Stimulated activated CD8-positive, alpha-beta memory T cell treated with anti-CD3 and anti-CD28 coated beads, Interleukin-12 subunit alpha, Interleukin-12 subunit beta, amount 100 ng/mL, for 4 hours (primary cell): ENCODE data around the gene NT5C2.
A peak's percentile ranks its signal among the peaks of the same experiment; 100 is the strongest.
"Not testable (repeated sequence)": the region's sequence is repeated elsewhere in the genome, so short reads cannot be mapped to it uniquely, and the experiment has no call there.

Experiments used
- DNase-seq: peaks from one replicate; pipeline ENCODE4 v3.0.0-alpha.2; 2020; ENCODE audit warnings: low read depth

Gene NT5C2

GRCh38 chr10:103083977-103084320 lies 109.1 kb downstream of the NT5C2 start:
- no peak for DNase-seq

DNA sequence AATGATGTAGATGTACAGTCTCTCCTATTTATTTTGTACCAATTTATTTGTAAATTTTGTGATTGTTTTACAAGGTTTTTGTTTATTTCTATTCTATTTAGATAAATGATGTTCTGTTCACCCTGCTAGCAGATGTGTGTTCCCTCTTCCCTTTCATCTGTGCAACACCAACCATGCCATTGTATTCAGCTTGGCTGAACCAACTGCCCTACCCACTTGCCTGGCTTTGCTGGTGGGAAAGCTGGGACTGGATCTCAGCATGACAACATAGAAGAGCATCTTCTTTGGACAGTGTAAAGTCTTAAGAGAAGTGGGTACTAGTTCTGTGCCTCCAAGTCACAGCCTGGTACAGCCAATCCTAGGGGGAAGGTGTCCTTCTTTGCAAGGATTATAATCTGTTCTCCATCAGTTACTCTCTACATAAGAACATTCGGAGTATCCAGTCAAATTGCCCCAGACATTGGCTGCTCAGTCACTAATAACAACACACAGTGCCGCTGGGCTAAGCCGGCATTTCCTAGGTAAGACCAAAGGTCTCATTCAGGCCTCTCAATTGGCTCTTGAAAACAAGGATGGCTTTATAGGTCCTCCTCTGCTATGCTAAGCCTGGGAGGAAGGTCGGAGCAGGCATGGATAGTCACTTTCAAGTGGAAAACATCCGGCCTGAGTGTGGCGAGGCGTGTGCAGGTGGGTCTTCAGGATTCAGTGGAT lies 109.7 kb downstream of the NT5C2 start:
- DNase-seq: no peak

DNA sequence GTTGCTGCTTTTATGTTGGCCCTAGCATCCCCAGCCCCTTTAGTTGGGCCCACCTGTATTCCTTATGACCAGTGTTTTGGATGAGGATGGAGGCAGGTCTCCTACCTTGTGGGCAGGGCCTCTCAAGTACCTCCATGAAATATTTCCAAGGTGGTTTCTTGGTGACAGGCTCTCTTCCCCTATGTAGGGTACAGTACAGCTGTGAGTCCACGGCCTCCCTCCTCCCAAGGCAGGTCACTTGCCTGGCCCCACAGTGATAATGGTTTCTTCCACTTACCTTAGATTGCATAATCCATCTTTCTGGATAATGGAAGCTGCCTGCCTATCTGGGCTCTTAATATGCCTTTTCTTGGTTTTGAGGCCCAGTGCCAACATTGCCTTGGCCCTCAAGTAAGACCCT lies 110.4 kb downstream of the NT5C2 start:
- no peak for DNase-seq

DNA sequence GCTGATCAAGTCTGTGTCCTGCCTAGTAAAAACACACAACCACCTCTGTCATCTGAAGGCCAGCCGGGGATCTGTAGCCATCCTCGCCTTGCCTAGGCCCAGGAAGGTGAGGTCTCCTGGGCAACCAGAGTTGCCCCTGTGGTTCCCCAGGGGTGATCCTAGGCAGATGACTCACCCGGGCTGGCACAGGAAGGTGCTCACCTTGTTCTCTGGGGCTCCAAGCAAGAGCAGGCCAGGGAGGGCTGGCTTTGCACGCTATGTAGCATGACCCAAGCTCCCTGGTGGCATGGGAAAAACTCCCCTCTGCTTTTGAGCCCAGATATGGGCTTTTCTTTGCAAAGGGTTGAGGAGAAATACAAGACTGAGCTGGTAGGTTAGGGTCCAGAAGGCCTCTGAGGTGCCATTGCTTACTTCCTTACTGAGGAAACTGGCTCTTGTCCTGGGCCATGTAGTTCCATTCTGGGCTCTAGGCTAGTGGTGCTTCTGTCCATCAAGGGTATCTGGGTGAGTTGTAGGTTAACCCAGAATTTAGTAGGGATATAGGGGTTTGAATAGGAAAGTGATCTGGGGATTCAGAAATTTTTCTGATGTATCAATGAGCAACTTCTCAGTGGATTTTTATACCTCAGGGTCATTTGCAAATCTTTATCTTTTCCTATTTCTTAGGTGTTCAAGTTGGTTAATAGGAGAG lies 112.0 kb downstream of the NT5C2 start:
- DNase-seq: no peak

DNA sequence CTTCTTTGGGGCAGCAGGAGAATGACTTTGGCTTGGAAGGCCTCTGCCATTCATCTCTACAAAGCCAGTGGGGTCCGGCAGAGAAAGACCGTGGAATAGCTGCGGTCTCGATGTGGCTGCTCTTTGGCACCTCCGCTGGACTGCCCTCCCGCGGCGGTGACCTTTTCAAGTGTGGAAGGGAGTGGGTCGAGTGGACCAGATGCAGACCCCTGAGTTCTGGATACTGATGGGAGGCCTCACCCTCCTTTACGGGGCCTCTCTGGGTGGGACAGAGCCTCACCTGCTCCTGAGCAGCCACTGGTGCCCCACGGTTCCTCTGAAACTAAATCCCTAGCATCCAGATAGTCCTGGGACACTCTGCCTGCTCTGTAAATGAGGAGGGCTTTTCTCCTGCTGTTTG lies 113.1 kb downstream of the NT5C2 start:
- no peak for DNase-seq

DNA sequence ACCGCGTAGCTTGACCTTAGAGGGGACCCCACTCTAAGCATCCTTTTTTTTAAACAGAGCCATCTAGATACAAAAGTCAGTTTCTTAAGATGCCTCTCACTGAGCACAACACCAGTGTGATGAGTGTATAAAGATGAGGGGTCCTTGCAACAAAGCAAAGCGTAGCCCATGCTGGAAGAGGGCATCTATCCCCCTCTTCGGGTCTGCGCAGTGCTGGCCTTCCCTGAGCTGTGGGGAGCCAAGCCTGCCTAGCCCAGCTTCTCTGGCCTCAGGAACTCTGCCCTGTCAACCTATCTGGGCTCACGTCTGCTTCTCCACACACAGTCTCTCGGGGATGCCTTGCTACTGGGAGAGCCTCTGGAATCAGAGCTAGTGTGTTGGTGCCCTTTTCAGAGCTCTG lies 114.0 kb downstream of the NT5C2 start:
- no peak for DNase-seq

- no peak for DNase-seq
Measured at GRCh38 chr10:103078676-103079075, 114.4 kb downstream of the NT5C2 start.

- DNase-seq: no peak
Measured at GRCh38 chr10:103078309-103078615, 114.8 kb downstream of the NT5C2 start.

- no peak for DNase-seq
Measured at GRCh38 chr10:103077491-103078308, 115.4 kb downstream of the NT5C2 start.

DNA sequence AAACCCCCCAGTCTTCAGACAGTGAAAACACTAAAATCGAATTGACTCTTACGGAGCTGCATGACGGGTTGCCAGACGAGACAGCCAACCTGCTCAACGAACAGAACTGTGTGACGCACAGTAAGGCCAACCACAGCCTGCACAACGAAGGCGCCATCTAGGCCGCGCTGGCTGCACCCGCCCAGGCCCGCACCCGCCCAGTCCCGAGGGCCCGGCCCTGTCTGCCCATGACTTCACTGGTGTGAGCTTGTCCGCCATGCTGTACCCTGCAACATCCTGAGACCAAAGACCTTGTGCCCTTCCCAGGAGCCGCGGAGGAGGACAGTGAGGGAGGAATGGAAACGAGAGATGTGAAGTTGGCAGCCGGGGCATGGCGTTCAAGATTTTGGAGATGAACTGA lies 116.1 kb downstream of the NT5C2 start:
- DNase-seq: no peak

- no peak for DNase-seq
Measured at GRCh38 chr10:103072891-103073290, 120.2 kb downstream of the NT5C2 start.

- no peak for DNase-seq
Measured at GRCh38 chr10:103072276-103072675, 120.8 kb downstream of the NT5C2 start.

GRCh38 chr10:103069453-103070331 lies 123.4 kb downstream of the NT5C2 start:
- peak; percentile 13 for DNase-seq

DNA sequence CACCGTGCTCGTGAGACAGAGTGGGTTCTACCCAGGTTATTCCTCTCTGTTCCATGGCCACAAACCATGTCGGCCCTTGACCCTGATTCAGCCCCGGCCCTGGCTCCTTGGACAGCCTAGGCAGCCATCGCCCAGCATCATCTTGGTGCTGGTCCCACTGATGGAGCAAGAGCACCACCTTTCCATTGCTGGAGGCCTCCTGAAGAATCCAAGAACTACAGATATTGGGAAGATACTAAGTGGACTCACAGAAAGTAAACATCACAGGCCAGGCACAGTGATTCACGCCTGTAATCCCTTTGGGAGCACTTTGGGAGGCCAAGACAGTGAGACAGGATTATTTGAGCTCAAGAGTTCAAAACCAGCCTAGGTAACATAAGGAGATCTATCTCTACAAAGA lies 125.1 kb downstream of the NT5C2 start:
- no peak for DNase-seq

GRCh38 chr10:103067484-103067883 lies 125.6 kb downstream of the NT5C2 start:
- no peak for DNase-seq

- DNase-seq: not testable (repeated sequence)
Measured at GRCh38 chr10:103067099-103067477, 126.0 kb downstream of the NT5C2 start.

DNA sequence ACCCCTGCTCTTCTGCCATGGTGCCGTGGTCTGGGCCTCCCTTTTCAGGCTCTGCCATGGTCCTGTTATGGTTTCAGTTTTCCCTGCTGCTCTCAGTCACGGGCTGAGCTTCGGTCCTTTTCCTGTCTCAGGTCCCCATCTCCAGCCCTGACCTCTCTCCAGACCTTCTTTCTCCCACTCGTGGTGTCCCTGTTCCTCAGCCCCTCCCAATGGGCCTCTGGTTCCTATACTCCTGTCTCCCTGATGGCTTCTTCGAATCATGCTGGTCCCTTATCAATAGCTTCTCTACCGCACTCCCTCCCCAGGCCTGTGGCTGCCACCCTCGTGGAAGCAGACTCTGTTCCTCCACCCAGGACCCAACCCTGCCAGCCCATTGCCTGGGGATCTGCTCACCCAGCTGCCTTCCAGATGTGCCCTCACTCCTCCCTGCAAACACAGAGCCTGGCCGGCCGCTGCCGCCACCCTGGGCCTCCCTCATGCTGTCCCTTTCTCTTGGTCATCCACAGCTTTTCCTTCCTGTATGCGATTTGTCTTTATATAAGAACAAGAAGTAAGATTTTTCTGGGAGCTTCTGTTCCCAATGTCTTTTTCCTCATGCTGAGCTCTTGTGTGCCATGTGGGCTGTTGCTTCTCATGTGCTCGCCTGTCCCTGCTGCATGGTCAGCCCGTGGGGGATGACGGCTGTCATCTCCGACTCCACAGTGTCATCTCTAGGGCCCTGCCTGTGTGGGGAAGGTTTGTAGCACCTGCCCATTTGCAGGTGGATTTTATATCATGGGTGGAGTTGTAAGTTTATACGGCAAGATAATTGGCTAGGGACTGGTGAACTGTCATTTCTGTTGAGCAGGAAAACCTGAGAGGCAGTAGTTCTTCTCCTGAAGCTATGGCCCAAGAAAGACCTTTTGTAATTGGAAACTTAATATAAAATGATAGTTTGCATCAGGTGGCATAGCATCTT lies 126.7 kb downstream of the NT5C2 start:
- no peak for DNase-seq

GRCh38 chr10:103064956-103065355 lies 128.1 kb downstream of the NT5C2 start:
- no peak for DNase-seq

- no peak for DNase-seq
Measured at GRCh38 chr10:103062854-103063590, 130.1 kb downstream of the NT5C2 start.

DNA sequence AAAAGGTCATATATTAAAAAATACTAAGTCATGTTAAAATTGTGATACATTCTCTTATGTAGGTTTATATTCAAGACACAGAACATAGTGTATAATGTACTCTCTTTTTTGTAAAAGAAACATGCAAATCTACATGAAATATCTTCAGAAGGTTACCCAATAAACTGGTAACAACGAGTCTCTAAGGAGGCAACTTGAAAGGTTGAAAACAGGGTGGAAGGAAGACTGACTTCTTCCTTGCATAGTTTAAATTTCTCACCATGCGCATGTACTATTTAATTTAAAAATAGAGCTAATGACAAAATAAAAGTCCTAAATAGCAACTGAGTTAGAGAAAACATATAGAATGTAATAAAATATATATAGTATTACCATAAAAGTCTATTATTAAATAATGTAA lies 132.5 kb downstream of the NT5C2 start:
- no peak for DNase-seq
